GM19455 (cell line): ENCODE measurements around the gene DSCAML1.

Experiments used
- ATAC-seq: cut with Tn5 transposase; IDR thresholded peaks from one replicate; pipeline ENCODE4 v1.9.1; 2021; ENCODE audit not compliant: unreplicated experiment

DSCAML1 gene

GRCh38 chr11:117670443-117670842 lies 126.6 kb downstream of the DSCAML1 start:
- no peak for ATAC-seq

- no peak for ATAC-seq
These were observed 127.4 kb downstream of the DSCAML1 start for GRCh38 chr11:117669616-117670015.

GRCh38 chr11:117669062-117669461 lies 128.0 kb downstream of the DSCAML1 start:
- ATAC-seq: no peak

GRCh38 chr11:117668321-117668751 lies 128.7 kb downstream of the DSCAML1 start:
- no peak for ATAC-seq

GRCh38 chr11:117664897-117665296 lies 132.1 kb downstream of the DSCAML1 start:
- no peak for ATAC-seq

GRCh38 chr11:117663821-117664220 lies 133.2 kb downstream of the DSCAML1 start:
- no peak for ATAC-seq

- no peak for ATAC-seq
These were observed 133.6 kb downstream of the DSCAML1 start for GRCh38 chr11:117663414-117663813.

GRCh38 chr11:117662671-117663269 lies 134.2 kb downstream of the DSCAML1 start:
- no peak for ATAC-seq

- no peak for ATAC-seq
These were observed 134.8 kb downstream of the DSCAML1 start for GRCh38 chr11:117662255-117662654.

- no peak for ATAC-seq
These were observed 138.2 kb downstream of the DSCAML1 start for GRCh38 chr11:117658809-117659208.

GRCh38 chr11:117657794-117658193 lies 139.2 kb downstream of the DSCAML1 start:
- ATAC-seq: no peak

- no peak for ATAC-seq
These were observed 142.4 kb downstream of the DSCAML1 start for GRCh38 chr11:117654281-117655255.

- no peak for ATAC-seq
These were observed 144.5 kb downstream of the DSCAML1 start for GRCh38 chr11:117652521-117652920.

- ATAC-seq: no peak
These were observed 147.5 kb downstream of the DSCAML1 start for GRCh38 chr11:117649296-117650055.

GRCh38 chr11:117647872-117648271 lies 149.1 kb downstream of the DSCAML1 start:
- ATAC-seq: no peak

- ATAC-seq: no peak
These were observed 149.8 kb downstream of the DSCAML1 start for GRCh38 chr11:117647207-117647606.

- no peak for ATAC-seq
These were observed 150.6 kb downstream of the DSCAML1 start for GRCh38 chr11:117646411-117646810.

GRCh38 chr11:117644403-117645155 lies 152.4 kb downstream of the DSCAML1 start:
- no peak for ATAC-seq

- no peak for ATAC-seq
These were observed 153.3 kb downstream of the DSCAML1 start for GRCh38 chr11:117643606-117644300.

- ATAC-seq: no peak
These were observed 154.2 kb downstream of the DSCAML1 start for GRCh38 chr11:117642835-117643234.
